HEK293T (cell line): ENCODE results near the gene KCND2.

Experiments used
- ELF4 ChIP-seq: fragments of 450-650 bp; IDR thresholded peaks from 2 replicates; pipeline ENCODE4 v1.6.1; 2017; ENCODE audit warnings: antibody characterized with exemption
- HDGF ChIP-seq: fragments of 450-650 bp; IDR thresholded peaks from 2 replicates; pipeline ENCODE4 v1.6.1; 2017; ENCODE audit warnings: antibody characterized with exemption, borderline replicate concordance
- LEF1 ChIP-seq: fragments of 450-650 bp; IDR thresholded peaks from 2 replicates; pipeline ENCODE4 v1.6.1; 2017; ENCODE audit warnings: mild to moderate bottlenecking, borderline replicate concordance
- NFRKB ChIP-seq: fragments of 450-650 bp; IDR thresholded peaks from 2 replicates; pipeline ENCODE4 v1.6.1; 2016; ENCODE audit warnings: mild to moderate bottlenecking, moderate library complexity
- PKNOX1 ChIP-seq: fragments of 450-650 bp; IDR thresholded peaks from 2 replicates; pipeline ENCODE4 v1.6.1; 2016
- SP1 ChIP-seq: fragments of 450-650 bp; IDR thresholded peaks from 2 replicates; pipeline ENCODE4 v1.6.1; 2017
- SUZ12 ChIP-seq: fragments of 450-650 bp; IDR thresholded peaks from 2 replicates; pipeline ENCODE4 v1.6.1; 2016; ENCODE audit warnings: mild to moderate bottlenecking
- TARDBP ChIP-seq: fragments of 450-650 bp; IDR thresholded peaks from 2 replicates; pipeline ENCODE4 v1.6.1; 2016

GRCh38 chr7:120462991-120463390, 190.0 kb downstream of the KCND2 start:
- TF ChIP-seq PKNOX1: no peak
- no peak for TF ChIP-seq HDGF
- TF ChIP-seq NFRKB: no peak
- no peak for TF ChIP-seq SUZ12
- no peak for TF ChIP-seq TARDBP
- no peak for TF ChIP-seq ELF4
- no peak for TF ChIP-seq LEF1
- TF ChIP-seq SP1: no peak
